ENCODE data around the gene DHX36.

Gene DHX36

GRCh38 chr3:154252759-154253638, 71.3 kb downstream of the DHX36 start:
- Mint-ChIP-seq H3K4me1 (ENCODE audit: low read depth) (peaks cover 3% of the 10 kb centered on the region), H3K36me3 (peaks cover 25% of the 10 kb centered on the region), H3K27me3 (no peaks in the 10 kb centered on the region), H3K27ac (no peak overlapping the region), H3K4me3 (no peak overlapping the region), H3K9me3 (ENCODE audit: low read depth) (no peaks in the 10 kb centered on the region)

GRCh38 chr3:154251610-154252009, 72.7 kb downstream of the DHX36 start:
- Mint-ChIP-seq H3K9me3 (ENCODE audit: low read depth) (no peaks in the 10 kb centered on the region), H3K4me1 (ENCODE audit: low read depth) (peaks cover 3% of the 10 kb centered on the region), H3K4me3 (no peak overlapping the region), H3K36me3 (peaks cover 34% of the 10 kb centered on the region), H3K27me3 (no peaks in the 10 kb centered on the region), H3K27ac (no peak overlapping the region)

- no peaks in the 10 kb centered on the region for H3K27me3 Mint-ChIP-seq
- H3K27ac Mint-ChIP-seq = no peak overlapping the region
- H3K36me3 Mint-ChIP-seq = peaks cover 34% of the 10 kb centered on the region
- no peaks in the 10 kb centered on the region for H3K9me3 Mint-ChIP-seq (ENCODE audit: low read depth)
- H3K4me1 Mint-ChIP-seq (ENCODE audit: low read depth) = peaks cover 3% of the 10 kb centered on the region
- no peak overlapping the region for H3K4me3 Mint-ChIP-seq
Measured at GRCh38 chr3:154250291-154250690, 74.0 kb downstream of the DHX36 start.

- no peak overlapping the region for H3K27ac Mint-ChIP-seq
- H3K9me3 Mint-ChIP-seq (ENCODE audit: low read depth) = no peaks in the 10 kb centered on the region
- H3K4me1 Mint-ChIP-seq (ENCODE audit: low read depth) = peaks cover 1% of the 10 kb centered on the region
- peaks cover 30% of the 10 kb centered on the region for H3K36me3 Mint-ChIP-seq
- H3K27me3 Mint-ChIP-seq = no peaks in the 10 kb centered on the region
- H3K4me3 Mint-ChIP-seq = no peak overlapping the region
Measured at GRCh38 chr3:154247806-154248415, 76.4 kb downstream of the DHX36 start.

GRCh38 chr3:154244644-154245043, 79.6 kb downstream of the DHX36 start:
- Mint-ChIP-seq H3K4me3 (no peak overlapping the region), H3K27me3 (no peaks in the 10 kb centered on the region), H3K9me3 (ENCODE audit: low read depth) (no peaks in the 10 kb centered on the region), H3K36me3 (peaks cover 13% of the 10 kb centered on the region), H3K4me1 (ENCODE audit: low read depth) (no peaks in the 10 kb centered on the region), H3K27ac (no peak overlapping the region)

- H3K9me3 Mint-ChIP-seq (ENCODE audit: low read depth) = no peaks in the 10 kb centered on the region
- H3K4me3 Mint-ChIP-seq = no peak overlapping the region
- no peaks in the 10 kb centered on the region for H3K4me1 Mint-ChIP-seq (ENCODE audit: low read depth)
- peaks cover 8% of the 10 kb centered on the region for H3K36me3 Mint-ChIP-seq
- no peak overlapping the region for H3K27ac Mint-ChIP-seq
- peaks cover 2% of the 10 kb centered on the region for H3K27me3 Mint-ChIP-seq
Measured at GRCh38 chr3:154243353-154243752, 80.9 kb downstream of the DHX36 start.

- no peak overlapping the region for H3K4me3 Mint-ChIP-seq
- H3K27ac Mint-ChIP-seq = no peak overlapping the region
- peaks cover 8% of the 10 kb centered on the region for H3K36me3 Mint-ChIP-seq
- peaks cover 2% of the 10 kb centered on the region for H3K27me3 Mint-ChIP-seq
- H3K4me1 Mint-ChIP-seq (ENCODE audit: low read depth) = no peaks in the 10 kb centered on the region
- no peaks in the 10 kb centered on the region for H3K9me3 Mint-ChIP-seq (ENCODE audit: low read depth)
Measured at GRCh38 chr3:154242766-154243165, 81.5 kb downstream of the DHX36 start.

GRCh38 chr3:154241496-154241895, 82.8 kb downstream of the DHX36 start:
- no peak overlapping the region for H3K27ac Mint-ChIP-seq
- H3K4me3 Mint-ChIP-seq = no peak overlapping the region
- no peaks in the 10 kb centered on the region for H3K36me3 Mint-ChIP-seq
- H3K27me3 Mint-ChIP-seq = peaks cover 2% of the 10 kb centered on the region
- H3K9me3 Mint-ChIP-seq (ENCODE audit: low read depth) = no peaks in the 10 kb centered on the region
- no peaks in the 10 kb centered on the region for H3K4me1 Mint-ChIP-seq (ENCODE audit: low read depth)

GRCh38 chr3:154240235-154240634, 84.1 kb downstream of the DHX36 start:
- no peaks in the 10 kb centered on the region for H3K9me3 Mint-ChIP-seq (ENCODE audit: low read depth)
- no peaks in the 10 kb centered on the region for H3K36me3 Mint-ChIP-seq
- H3K4me3 Mint-ChIP-seq = no peak overlapping the region

GRCh38 chr3:154236331-154236730, 88.0 kb downstream of the DHX36 start:
- Mint-ChIP-seq H3K4me1 (ENCODE audit: low read depth) (no peaks in the 10 kb centered on the region), H3K27ac (no peak overlapping the region), H3K4me3 (no peak overlapping the region), H3K9me3 (ENCODE audit: low read depth) (no peaks in the 10 kb centered on the region), H3K36me3 (no peaks in the 10 kb centered on the region), H3K27me3 (peaks cover 14% of the 10 kb centered on the region)

More at GRCh38 chr3:154240235-154240634, 84.1 kb downstream of the DHX36 start:
- Mint-ChIP-seq H3K4me1 (ENCODE audit: low read depth) (no peaks in the 10 kb centered on the region), H3K27me3 (peaks cover 2% of the 10 kb centered on the region), H3K27ac (no peak overlapping the region)

- peaks cover 14% of the 10 kb centered on the region for H3K27me3 Mint-ChIP-seq
- H3K36me3 Mint-ChIP-seq = no peaks in the 10 kb centered on the region
- no peak overlapping the region for H3K4me3 Mint-ChIP-seq
- H3K27ac Mint-ChIP-seq = no peak overlapping the region
- no peaks in the 10 kb centered on the region for H3K9me3 Mint-ChIP-seq (ENCODE audit: low read depth)
- H3K4me1 Mint-ChIP-seq (ENCODE audit: low read depth) = no peaks in the 10 kb centered on the region
Measured at GRCh38 chr3:154235330-154235729, 89.0 kb downstream of the DHX36 start.

- Mint-ChIP-seq H3K4me1 (ENCODE audit: low read depth) (no peaks in the 10 kb centered on the region), H3K36me3 (no peaks in the 10 kb centered on the region), H3K9me3 (ENCODE audit: low read depth) (no peaks in the 10 kb centered on the region), H3K27ac (no peak overlapping the region), H3K27me3 (peaks cover 11% of the 10 kb centered on the region), H3K4me3 (no peak overlapping the region)
Measured at GRCh38 chr3:154229217-154229590, 95.1 kb downstream of the DHX36 start.

GRCh38 chr3:154228561-154229216, 95.6 kb downstream of the DHX36 start:
- peaks cover 9% of the 10 kb centered on the region for H3K27me3 Mint-ChIP-seq
- H3K36me3 Mint-ChIP-seq = no peaks in the 10 kb centered on the region
- H3K27ac Mint-ChIP-seq = no peak overlapping the region
- H3K4me3 Mint-ChIP-seq = no peak overlapping the region
- no peaks in the 10 kb centered on the region for H3K9me3 Mint-ChIP-seq (ENCODE audit: low read depth)
- no peaks in the 10 kb centered on the region for H3K4me1 Mint-ChIP-seq (ENCODE audit: low read depth)

- Mint-ChIP-seq H3K9me3 (ENCODE audit: low read depth) (no peaks in the 10 kb centered on the region), H3K36me3 (no peaks in the 10 kb centered on the region), H3K27me3 (peaks cover 4% of the 10 kb centered on the region), H3K4me3 (no peak overlapping the region), H3K27ac (no peak overlapping the region), H3K4me1 (ENCODE audit: low read depth) (no peaks in the 10 kb centered on the region)
Measured at GRCh38 chr3:154227531-154227930, 96.8 kb downstream of the DHX36 start.

- Mint-ChIP-seq H3K4me1 (ENCODE audit: low read depth) (no peaks in the 10 kb centered on the region), H3K27me3 (peaks cover 4% of the 10 kb centered on the region), H3K36me3 (no peaks in the 10 kb centered on the region), H3K4me3 (no peak overlapping the region), H3K9me3 (ENCODE audit: low read depth) (no peaks in the 10 kb centered on the region), H3K27ac (no peak overlapping the region)
Measured at GRCh38 chr3:154225536-154225935, 98.8 kb downstream of the DHX36 start.

Measured in activated naive CD8-positive, alpha-beta T cell (primary cell).